GM12801 (cell line): Measurements from ENCODE around the gene LZTR1.

ENCODE experiments used
- CTCF ChIP-seq: IDR thresholded peaks from one replicate; pipeline ENCODE4 v1.5.1; 2011; ENCODE audit warnings: control low read depth; ENCODE audit not compliant: insufficient read length; ENCODE audit errors: extremely low read depth

The LZTR1 gene

GRCh38 chr22:21034989-21035388 lies 52.9 kb downstream of the LZTR1 start:
- no peak for TF ChIP-seq CTCF

GRCh38 chr22:21038405-21038804 lies 56.3 kb downstream of the LZTR1 start:
- TF ChIP-seq CTCF: no peak

GRCh38 chr22:21041937-21042336 lies 59.8 kb downstream of the LZTR1 start:
- no peak for TF ChIP-seq CTCF

- no peak for TF ChIP-seq CTCF
These were observed 61.1 kb downstream of the LZTR1 start for GRCh38 chr22:21042978-21043859.

- no peak for TF ChIP-seq CTCF
These were observed 61.9 kb downstream of the LZTR1 start for GRCh38 chr22:21043860-21044535.

- no peak for TF ChIP-seq CTCF
These were observed 63.0 kb downstream of the LZTR1 start for GRCh38 chr22:21044931-21045584.

GRCh38 chr22:21045585-21046294 lies 63.6 kb downstream of the LZTR1 start, which contains the start of gene LRRC74B:
LRRC74B (plus strand) TSS chr22:21045946; CDS start chr22:21045987, 41 bp downstream.
- TF ChIP-seq CTCF: no peak
